ENCODE data around the gene PIAS1.

DNA sequence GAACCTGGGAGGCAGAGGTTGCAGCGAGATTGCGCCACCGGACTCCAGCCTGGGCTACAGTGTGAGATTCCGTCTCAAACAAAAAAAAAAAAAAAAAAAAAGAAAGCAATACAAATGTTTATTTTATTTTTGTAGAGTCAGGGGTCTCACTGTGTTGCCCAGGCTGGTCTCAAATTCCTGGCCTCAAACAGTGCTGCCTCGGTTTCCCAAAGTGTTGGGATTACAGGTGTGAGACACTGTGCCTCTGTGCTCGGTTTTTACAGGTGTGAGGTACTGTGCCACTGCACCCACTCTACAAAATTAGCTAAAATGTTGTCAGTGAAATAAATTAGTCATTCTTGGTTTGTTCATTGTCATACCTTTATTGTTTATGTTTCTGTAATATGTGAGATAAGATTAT, 5.5 kb downstream of the PIAS1 start:
- TF ChIP-seq, protein P1, sequence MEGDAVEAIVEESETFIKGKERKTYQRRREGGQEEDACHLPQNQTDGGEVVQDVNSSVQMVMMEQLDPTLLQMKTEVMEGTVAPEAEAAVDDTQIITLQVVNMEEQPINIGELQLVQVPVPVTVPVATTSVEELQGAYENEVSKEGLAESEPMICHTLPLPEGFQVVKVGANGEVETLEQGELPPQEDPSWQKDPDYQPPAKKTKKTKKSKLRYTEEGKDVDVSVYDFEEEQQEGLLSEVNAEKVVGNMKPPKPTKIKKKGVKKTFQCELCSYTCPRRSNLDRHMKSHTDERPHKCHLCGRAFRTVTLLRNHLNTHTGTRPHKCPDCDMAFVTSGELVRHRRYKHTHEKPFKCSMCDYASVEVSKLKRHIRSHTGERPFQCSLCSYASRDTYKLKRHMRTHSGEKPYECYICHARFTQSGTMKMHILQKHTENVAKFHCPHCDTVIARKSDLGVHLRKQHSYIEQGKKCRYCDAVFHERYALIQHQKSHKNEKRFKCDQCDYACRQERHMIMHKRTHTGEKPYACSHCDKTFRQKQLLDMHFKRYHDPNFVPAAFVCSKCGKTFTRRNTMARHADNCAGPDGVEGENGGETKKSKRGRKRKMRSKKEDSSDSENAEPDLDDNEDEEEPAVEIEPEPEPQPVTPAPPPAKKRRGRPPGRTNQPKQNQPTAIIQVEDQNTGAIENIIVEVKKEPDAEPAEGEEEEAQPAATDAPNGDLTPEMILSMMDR (IDR thresholded peaks at IDR 0.05): no peak
- no peak for TF ChIP-seq POLR2A (IDR thresholded peaks at IDR 0.05)
